GM18499 (cell line): ENCODE results near the gene CYP2E1.
"Not testable (repeated sequence)": the region's sequence is repeated elsewhere in the genome, so short reads cannot be mapped to it uniquely, and the experiment has no call there.

ENCODE experiments used
- ATAC-seq: cut with Tn5 transposase; IDR thresholded peaks from one replicate; pipeline ENCODE4 v1.9.1; 2021; ENCODE audit warnings: moderate number of reproducible peaks; ENCODE audit not compliant: insufficient read depth, unreplicated experiment

Gene CYP2E1

DNA sequence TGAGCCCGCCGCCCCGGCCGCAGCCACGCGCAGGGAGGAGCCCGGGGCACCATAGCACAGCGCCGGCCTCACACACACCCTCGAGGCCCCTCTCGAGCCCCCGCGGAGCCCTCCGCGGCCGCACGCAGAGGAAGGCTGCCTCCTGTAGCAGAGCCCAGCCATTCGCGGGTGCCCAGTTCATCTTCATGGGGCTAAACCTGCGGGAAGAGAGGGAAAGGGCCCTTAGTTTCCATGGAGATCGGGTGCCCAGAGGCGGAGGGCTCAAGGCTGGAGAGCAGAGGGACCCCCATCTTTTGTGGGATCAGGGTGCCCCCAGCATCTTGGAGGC, 41.1 kb downstream of the CYP2E1 start:
- ATAC-seq: no peak

DNA sequence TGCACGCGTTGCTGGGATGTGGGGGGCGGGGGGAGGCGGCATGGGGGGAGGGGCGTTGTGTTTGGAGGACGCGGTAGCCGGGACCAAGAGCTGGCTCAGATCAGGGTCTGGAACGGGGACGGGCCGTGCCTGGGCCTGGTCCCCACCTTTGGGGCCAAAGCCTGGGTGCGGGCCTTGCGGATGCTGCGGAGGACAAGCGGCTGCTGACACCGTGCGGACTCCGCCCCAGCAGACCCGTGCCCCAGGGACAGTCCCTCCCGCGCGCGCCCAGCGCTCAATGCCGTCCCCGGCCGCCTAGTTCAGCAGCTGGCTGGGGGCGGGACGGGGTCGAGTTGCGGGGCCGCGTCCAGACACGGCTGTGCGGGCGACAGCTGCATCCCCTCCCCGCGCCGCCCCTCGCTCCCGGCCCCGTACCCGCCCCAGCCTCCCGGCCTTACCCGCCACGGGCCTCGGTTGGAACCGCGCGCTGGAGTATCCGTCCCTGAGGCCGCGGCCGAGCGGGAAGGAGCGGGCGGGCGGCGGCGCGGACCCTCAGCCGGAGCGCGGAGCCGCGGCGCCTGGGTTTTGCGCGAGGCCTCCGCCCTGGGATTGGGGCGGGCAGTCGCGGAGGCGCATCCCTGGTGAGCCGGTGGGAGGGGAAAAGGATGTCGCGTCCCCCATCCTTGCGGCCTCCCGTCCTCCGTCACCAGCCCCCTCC, 41.8 kb downstream of the CYP2E1 start:
- not testable (repeated sequence) for ATAC-seq

DNA sequence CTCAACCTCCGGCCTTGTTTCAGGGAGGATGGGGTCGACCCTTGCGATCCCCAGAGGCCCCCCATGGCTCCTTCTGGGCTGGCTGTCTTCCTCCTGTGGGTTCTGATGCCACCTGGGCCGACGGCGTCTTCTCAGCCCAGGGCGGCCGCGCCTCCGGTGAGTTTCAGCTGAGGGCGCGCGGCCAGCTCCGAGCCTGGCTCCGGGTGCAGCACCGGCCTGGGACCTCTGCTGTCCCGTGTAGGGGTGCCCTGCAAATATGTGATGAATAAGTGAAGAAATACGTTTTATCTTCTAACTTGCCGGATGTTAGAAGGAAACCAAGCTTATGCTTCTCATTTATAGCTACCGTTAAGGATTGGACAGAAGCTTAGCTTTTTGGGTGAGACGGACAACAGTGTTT, 42.6 kb downstream of the CYP2E1 start:
- ATAC-seq: not testable (repeated sequence)

DNA sequence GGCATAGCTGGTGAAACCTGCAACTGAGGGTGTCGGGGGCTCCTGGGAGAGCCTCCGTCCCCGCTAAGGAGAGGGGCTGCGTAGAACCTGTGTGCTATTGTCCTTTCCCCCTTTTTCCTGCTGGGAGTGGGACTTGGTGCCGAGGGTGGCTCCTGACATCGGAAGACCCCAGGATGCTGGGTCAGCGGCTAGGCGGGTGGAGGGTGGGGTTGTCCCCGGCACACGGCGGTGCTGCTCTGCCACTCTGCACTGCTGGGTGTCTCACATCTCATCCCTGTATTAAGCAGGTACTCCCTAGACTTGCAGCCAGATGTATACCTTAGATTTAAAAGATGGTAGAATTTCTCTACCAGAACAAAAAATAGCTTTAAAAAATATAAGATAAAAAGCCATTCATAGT, 44.9 kb downstream of the CYP2E1 start:
- not testable (repeated sequence) for ATAC-seq

DNA sequence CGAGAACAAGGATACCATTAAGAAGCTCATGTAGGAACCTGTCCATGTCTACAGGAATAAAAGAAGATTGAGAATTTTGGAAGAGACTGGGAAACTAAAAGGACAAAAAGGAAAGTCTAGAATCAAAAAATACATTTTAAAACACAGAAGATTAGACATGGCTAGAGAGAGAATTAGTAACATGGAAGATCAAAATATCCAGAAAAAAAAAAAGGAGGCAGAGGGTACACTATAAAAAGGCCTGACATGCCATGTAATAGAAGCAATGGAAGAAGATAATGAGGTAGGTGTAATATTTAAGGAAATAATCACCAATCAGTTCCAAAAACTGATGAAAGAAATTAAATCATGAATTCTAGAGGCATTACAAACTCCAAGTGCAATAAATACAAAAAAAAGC, 46.3 kb downstream of the CYP2E1 start:
- ATAC-seq: not testable (repeated sequence)

DNA sequence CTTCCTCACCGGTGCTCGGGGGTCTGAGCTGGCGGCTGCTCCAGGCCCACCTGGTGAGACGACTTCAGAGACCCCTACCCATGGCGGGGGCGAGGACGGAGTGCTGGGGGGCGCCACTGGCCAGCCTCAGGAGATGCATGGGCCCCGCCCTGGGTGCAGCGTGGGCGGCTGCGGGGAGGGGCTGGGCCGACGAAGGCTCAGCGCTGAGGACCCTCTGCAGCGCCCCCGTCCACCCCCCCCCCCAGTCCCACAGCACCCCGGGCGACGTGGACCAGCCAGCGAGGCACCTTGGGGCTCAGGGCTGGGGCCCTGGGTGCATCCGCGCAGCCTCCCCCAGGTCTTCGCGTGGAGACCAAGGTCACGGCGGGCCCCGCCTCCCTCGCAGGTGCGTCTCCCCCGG, 49.9 kb downstream of the CYP2E1 start:
- not testable (repeated sequence) for ATAC-seq
